Stimulated activated CD4-positive, alpha-beta T cell treated with anti-CD3 and anti-CD28 coated beads, Interleukin-15, amount 100 ng/mL, for 1 hour (primary cell): ENCODE results near the gene AUH.

ENCODE experiments used
- DNase-seq, 2 donors: peaks; one replicate each; pipeline ENCODE4 v3.0.0-alpha.2; 2020; ENCODE audit warnings: low read depth in 1 of 2, low spot score in 1 of 2

AUH gene

GRCh38 chr9:91176426-91176825, 185.3 kb downstream of the AUH start:
- DNase-seq = no peak

- no peak for DNase-seq
These were observed 186.9 kb downstream of the AUH start for GRCh38 chr9:91174772-91175171.

GRCh38 chr9:91172329-91172728, 189.4 kb downstream of the AUH start:
- DNase-seq = no peak

GRCh38 chr9:91170951-91171350, 190.8 kb downstream of the AUH start:
- no peak for DNase-seq

GRCh38 chr9:91166796-91167366, 194.8 kb downstream of the AUH start:
- DNase-seq = no peak

- no peak for DNase-seq
These were observed 196.8 kb downstream of the AUH start for GRCh38 chr9:91164724-91165520.
